HepG2 (cell line): ENCODE measurements around the gene C11orf58. TPM values are rescaled to one million over a fixed set of nuclear protein-coding genes. Genes with fewer than 3 reads are reported as not detected.

ENCODE experiments used
- CERS6 ChIP-seq: sonication (generic); formaldehyde crosslinking; IDR thresholded peaks from 2 replicates; pipeline ENCODE4 v1.5.0; 2020; ENCODE audit warnings: missing genetic modification reagents
- GLI4 ChIP-seq: sonication (generic); formaldehyde crosslinking; IDR thresholded peaks from 2 replicates; pipeline ENCODE4 v1.5.1; 2020; ENCODE audit warnings: missing genetic modification reagents, mild to moderate bottlenecking, moderate library complexity, borderline replicate concordance
- HDAC1 ChIP-seq: sonication (generic); formaldehyde crosslinking; IDR thresholded peaks from 2 replicates; pipeline ENCODE4 v1.5.1; 2020; ENCODE audit warnings: mild to moderate bottlenecking, missing genetic modification reagents
- HMG20A ChIP-seq: IDR thresholded peaks from 2 replicates; pipeline ENCODE4 v1.6.1; 2016; ENCODE audit warnings: borderline replicate concordance
- HOXA5 ChIP-seq: sonication (generic); formaldehyde crosslinking; IDR thresholded peaks from 2 replicates; pipeline ENCODE4 v1.4.0; 2020; ENCODE audit warnings: missing genetic modification reagents
- KLF11 ChIP-seq: IDR thresholded peaks from 2 replicates; pipeline ENCODE4 v1.6.1; 2016; ENCODE audit warnings: missing compliant biosample characterization
- MNT ChIP-seq: fragments of 450-650 bp; IDR thresholded peaks from 2 replicates; pipeline ENCODE4 v1.6.1; 2016
- MTA3 ChIP-seq: sonication (generic); formaldehyde crosslinking; IDR thresholded peaks from 2 replicates; pipeline ENCODE4 v1.4.0; 2020; ENCODE audit warnings: missing genetic modification reagents
- PAXIP1 ChIP-seq: sonication (generic); formaldehyde crosslinking; conservative IDR thresholded peaks from 2 replicates; pipeline ENCODE4 v1.4.0; 2020; ENCODE audit warnings: mild to moderate bottlenecking, missing genetic modification reagents, moderate library complexity
- PLRG1 ChIP-seq: fragments of 450-650 bp; conservative IDR thresholded peaks from 2 replicates; pipeline ENCODE4 v1.6.1; 2016
- PPARG ChIP-seq: conservative IDR thresholded peaks from 2 replicates; pipeline ENCODE4 v1.6.1; 2016; ENCODE audit warnings: missing biosample characterization, missing genetic modification reagents
- RARA ChIP-seq: IDR thresholded peaks from 2 replicates; pipeline ENCODE4 v1.6.1; 2016; ENCODE audit warnings: missing genetic modification reagents, missing compliant biosample characterization
- RBM22 ChIP-seq: fragments of 200-400 bp; formaldehyde crosslinking; optimal IDR thresholded peaks from 2 replicates; pipeline ENCODE3; 2017; ENCODE audit warnings: mild to moderate bottlenecking, low read length, moderate library complexity
- RXRA ChIP-seq: sonication (generic); formaldehyde crosslinking; IDR thresholded peaks from 2 replicates; pipeline ENCODE4 v1.5.1; 2020; ENCODE audit warnings: missing genetic modification reagents
- TBL1XR1 ChIP-seq: fragments of 150-350 bp; IDR thresholded peaks from 2 replicates; pipeline ENCODE4 v1.6.1; 2014; ENCODE audit warnings: borderline replicate concordance, low read length; ENCODE audit not compliant: partially characterized antibody
- ZNF124 ChIP-seq: sonication (generic); formaldehyde crosslinking; IDR thresholded peaks from 2 replicates; pipeline ENCODE4 v1.4.0; 2020; ENCODE audit warnings: missing genetic modification reagents
- ZNF138 ChIP-seq: sonication (generic); formaldehyde crosslinking; IDR thresholded peaks from 2 replicates; pipeline ENCODE4 v1.5.0; 2020; ENCODE audit warnings: mild to moderate bottlenecking, low read depth, missing genetic modification reagents
- ZNF234 ChIP-seq: sonication (generic); formaldehyde crosslinking; conservative IDR thresholded peaks from 2 replicates; pipeline ENCODE4 v1.5.1; 2020; ENCODE audit warnings: mild to moderate bottlenecking, missing genetic modification reagents
- ZNF263 ChIP-seq: sonication (generic); formaldehyde crosslinking; IDR thresholded peaks from 2 replicates; pipeline ENCODE4 v1.4.0; 2020; ENCODE audit warnings: missing genetic modification reagents
- ZNF619 ChIP-seq: sonication (generic); formaldehyde crosslinking; IDR thresholded peaks from 2 replicates; pipeline ENCODE4 v1.4.0; 2020; ENCODE audit warnings: mild to moderate bottlenecking, missing genetic modification reagents
- ZNF709 ChIP-seq: sonication (generic); formaldehyde crosslinking; IDR thresholded peaks from 2 replicates; pipeline ENCODE4 v1.5.0; 2020; ENCODE audit warnings: mild to moderate bottlenecking, missing genetic modification reagents
- ZNF710 ChIP-seq: sonication (generic); formaldehyde crosslinking; IDR thresholded peaks from 2 replicates; pipeline ENCODE4 v1.5.0; 2020; ENCODE audit warnings: mild to moderate bottlenecking, missing genetic modification reagents, borderline replicate concordance
- ZNF816 ChIP-seq: sonication (generic); formaldehyde crosslinking; IDR thresholded peaks from 2 replicates; pipeline ENCODE4 v1.8.0; 2022; ENCODE audit warnings: missing genetic modification reagents, mild to moderate bottlenecking, borderline replicate concordance
- polyA plus RNA-seq, 8 experiments: library from polyadenylated mRNA; depleted of rRNA in 3 of 8; stranded (reverse) in 7 of 8; unstranded in 1 of 8; fragments of >200 nt; fragmentation: Illumina TruSeq in 4 of 8; extraction: Trizol in 4 of 8; gene quantifications; 2 replicates each; pipeline versions ENCODE4 v1.2.1 to v1.2.3, GENCODE V29; 2011 to 2016; ENCODE audit warnings: low read depth in 4 of 8, missing spikeins in 1 of 8, mixed read lengths in 1 of 8; ENCODE audit not compliant: insufficient read depth in 1 of 8
- total RNA-seq, 5 experiments: library from RNA; depleted of rRNA; stranded (reverse); fragments of >200 nt; fragmentation: Illumina TruSeq; extraction: Trizol; gene quantifications; 2 replicates each; pipeline ENCODE4 v1.2.3, GENCODE V29; 2016; ENCODE audit warnings: low read depth in 1 of 5

C11orf58 gene
- total and polyA plus RNA-seq, 2 of the 13 experiments (the other 11 are each of a cell fraction or from before 2014, with no cell fraction given): 83.8 to 167 TPM

GRCh38 chr11:16804104-16804947 is 65.9 kb downstream of the C11orf58 start (continued):
- TF ChIP-seq PAXIP1 (CRISPR knock-in tag): peak; percentile 47; the same call in 1 of the 2 replicates
- TF ChIP-seq PPARG (CRISPR knock-in tag): peak; percentile 92
- TF ChIP-seq KLF11 (CRISPR knock-in tag): no peak
- TF ChIP-seq HDAC1: 0 out of 2 replicates have a peak, but pooled peaks have one; percentile 24
- peak; percentile 83 for TF ChIP-seq RARA (CRISPR knock-in tag)
- TF ChIP-seq ZNF710: 0 out of 2 replicates have a peak, but pooled peaks have one; percentile 38
- no peak for TF ChIP-seq ZNF234
- TF ChIP-seq ZNF619: no peak
- TF ChIP-seq TBL1XR1: peak; percentile 85
- no peak for TF ChIP-seq ZNF124 (CRISPR knock-in tag)
- peak; percentile 56 for TF ChIP-seq RBM22
- TF ChIP-seq MNT: peak; percentile 46
- no peak for TF ChIP-seq ZNF138 (CRISPR knock-in tag)
- TF ChIP-seq MTA3 (CRISPR knock-in tag): no peak
- peak; percentile 29; the same call in 1 of the 2 replicates for TF ChIP-seq RXRA (CRISPR knock-in tag)
- no peak for TF ChIP-seq HOXA5 (CRISPR knock-in tag)
- peak; percentile 40; the same call in 1 of the 2 replicates for TF ChIP-seq ZNF263 (CRISPR knock-in tag)
- TF ChIP-seq HMG20A (CRISPR knock-in tag): peak; percentile 39; the same call in 1 of the 2 replicates
- TF ChIP-seq PLRG1: no peak
- no peak for TF ChIP-seq GLI4 (CRISPR knock-in tag)
- TF ChIP-seq ZNF816 (CRISPR knock-in tag): no peak
- no peak for TF ChIP-seq ZNF709 (CRISPR knock-in tag)
- TF ChIP-seq CERS6 (CRISPR knock-in tag): no peak
